Astrocyte of the spinal cord (primary cell): ENCODE measurements around the gene ZER1.
"Not testable (repeated sequence)": the region's sequence is repeated elsewhere in the genome, so short reads cannot be mapped to it uniquely, and the experiment has no call there.

Source experiments
- DNase-seq: peaks from one replicate; pipeline ENCODE4 v3.0.0; 2011; ENCODE audit warnings: low read depth, low spot score
- H3K4me3 ChIP-seq: 2 replicates; pipeline ENCODE4 v1.5.1; 2011; ENCODE audit warnings: low read depth, mild to moderate bottlenecking, low read length, moderate library complexity
- in situ Hi-C: cut with HindIII; loops from 2 replicates; pipeline ENCODE4 v1.10.0; 2017; ENCODE audit warnings: low sequenced_read_pairs
- TF ChIP-seq, protein P1 (sequence below): IDR thresholded peaks from 2 replicates; pipeline ENCODE4 v1.5.1; 2012; ENCODE audit warnings: low read depth, mild to moderate bottlenecking, low read length, inconsistent platforms

The ZER1 gene

DNA sequence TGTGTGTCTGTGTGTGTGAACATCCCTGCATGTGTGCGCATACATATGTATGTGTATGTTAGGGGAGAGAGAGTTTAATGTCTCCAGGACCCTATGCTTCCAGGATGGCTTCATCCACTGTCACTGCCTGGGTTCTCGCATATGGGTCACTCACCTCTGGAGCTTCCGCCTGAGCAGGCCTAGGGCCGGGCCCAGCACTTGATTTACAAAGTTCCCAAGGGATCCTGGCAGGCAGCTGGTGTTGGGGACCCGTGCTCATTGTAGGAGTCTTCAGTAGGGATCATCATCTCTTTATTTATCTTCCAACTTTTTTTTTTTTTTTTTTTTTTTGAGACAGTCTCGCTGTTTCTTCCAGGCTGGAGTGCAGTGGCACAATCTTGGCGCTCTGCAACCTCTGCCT, 28.3 kb upstream of the ZER1 start:
- no peak for DNase-seq
- in situ Hi-C loops = no loop called here
- TF ChIP-seq, protein P1, sequence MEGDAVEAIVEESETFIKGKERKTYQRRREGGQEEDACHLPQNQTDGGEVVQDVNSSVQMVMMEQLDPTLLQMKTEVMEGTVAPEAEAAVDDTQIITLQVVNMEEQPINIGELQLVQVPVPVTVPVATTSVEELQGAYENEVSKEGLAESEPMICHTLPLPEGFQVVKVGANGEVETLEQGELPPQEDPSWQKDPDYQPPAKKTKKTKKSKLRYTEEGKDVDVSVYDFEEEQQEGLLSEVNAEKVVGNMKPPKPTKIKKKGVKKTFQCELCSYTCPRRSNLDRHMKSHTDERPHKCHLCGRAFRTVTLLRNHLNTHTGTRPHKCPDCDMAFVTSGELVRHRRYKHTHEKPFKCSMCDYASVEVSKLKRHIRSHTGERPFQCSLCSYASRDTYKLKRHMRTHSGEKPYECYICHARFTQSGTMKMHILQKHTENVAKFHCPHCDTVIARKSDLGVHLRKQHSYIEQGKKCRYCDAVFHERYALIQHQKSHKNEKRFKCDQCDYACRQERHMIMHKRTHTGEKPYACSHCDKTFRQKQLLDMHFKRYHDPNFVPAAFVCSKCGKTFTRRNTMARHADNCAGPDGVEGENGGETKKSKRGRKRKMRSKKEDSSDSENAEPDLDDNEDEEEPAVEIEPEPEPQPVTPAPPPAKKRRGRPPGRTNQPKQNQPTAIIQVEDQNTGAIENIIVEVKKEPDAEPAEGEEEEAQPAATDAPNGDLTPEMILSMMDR = no peak
- H3K4me3 ChIP-seq = no peak overlapping the region

DNA sequence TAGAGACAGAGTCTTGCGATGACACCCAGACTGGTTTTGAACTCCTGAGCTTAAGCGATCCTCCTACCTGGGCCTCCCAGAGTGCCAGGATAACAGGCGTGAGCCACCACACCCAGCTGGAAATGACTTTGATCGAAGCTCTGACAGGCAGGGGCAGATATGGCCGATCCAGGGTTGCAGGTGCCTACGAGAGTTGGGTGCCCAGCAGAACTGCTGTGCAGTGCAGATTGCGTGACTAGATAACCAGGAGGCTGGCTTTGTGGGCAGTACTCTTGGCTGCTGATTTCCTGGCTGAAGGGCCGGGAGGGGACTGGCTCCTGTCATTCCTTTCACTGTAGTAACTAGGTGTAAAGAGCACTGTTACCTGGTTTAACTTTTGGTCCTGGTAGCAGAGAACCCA, 27.2 kb upstream of the ZER1 start:
- in situ Hi-C loops = no loop called here
- no peak overlapping the region for H3K4me3 ChIP-seq
- TF ChIP-seq, protein P1 = no peak
- no peak for DNase-seq

DNA sequence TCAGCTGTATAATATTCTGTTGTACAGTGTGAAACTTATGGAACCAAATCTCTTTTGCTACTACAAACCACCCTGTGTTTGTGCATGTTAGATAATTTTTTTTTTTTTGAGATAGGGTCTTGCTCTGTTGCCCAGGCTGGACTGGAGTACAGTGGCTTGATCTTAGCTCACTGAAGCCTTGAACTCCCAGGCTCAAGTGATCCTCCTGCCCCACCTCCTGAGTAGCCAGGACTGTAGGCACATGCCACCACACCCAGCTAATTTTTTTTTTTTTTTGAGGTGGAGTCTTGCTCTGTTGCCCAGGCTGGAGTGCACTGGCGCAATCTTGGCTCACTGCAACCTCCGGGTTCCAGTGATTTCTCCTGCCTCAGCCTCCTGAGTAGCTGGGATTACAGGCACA, 23.2 kb upstream of the ZER1 start:
- H3K4me3 ChIP-seq, in situ Hi-C loops, DNase-seq: not testable (repeated sequence)

DNA sequence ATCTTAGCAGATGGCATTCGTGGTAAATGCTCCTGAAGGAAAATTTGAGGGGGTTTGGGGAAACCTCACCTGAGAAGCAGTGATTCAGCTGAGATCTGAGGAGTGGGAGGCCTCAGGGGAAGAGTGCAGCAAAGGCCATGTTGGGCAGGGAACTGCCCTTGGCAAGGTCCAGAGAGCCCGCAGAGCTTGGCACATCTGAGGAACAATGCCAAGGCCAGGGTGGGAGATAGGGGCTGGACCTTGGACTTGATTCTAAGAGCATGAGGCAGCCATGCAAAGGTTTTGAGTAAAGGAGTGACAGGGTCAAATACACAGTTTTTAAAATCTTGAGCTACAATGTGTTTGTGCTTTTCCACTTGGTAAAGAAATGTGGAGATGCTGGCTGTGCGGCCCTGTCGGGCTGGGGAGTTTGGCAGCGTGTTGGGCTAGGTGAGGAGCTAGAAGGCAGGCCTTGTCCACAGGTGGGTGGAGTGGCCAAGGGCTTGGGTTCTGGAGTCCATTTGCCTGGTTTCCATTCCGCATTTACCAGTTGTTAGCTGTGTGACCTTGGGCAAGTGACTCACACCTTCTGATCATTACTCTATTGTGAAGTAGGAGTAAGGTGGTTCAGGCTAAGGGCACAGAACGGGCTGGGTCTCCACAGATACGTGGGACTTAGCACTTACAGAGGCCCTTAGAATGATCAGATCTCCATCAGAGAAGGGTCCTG, 21.4 kb upstream of the ZER1 start:
- TF ChIP-seq, protein P1 = no peak
- in situ Hi-C loops = no loop called here
- DNase-seq = no peak
- H3K4me3 ChIP-seq = no peak overlapping the region

DNA sequence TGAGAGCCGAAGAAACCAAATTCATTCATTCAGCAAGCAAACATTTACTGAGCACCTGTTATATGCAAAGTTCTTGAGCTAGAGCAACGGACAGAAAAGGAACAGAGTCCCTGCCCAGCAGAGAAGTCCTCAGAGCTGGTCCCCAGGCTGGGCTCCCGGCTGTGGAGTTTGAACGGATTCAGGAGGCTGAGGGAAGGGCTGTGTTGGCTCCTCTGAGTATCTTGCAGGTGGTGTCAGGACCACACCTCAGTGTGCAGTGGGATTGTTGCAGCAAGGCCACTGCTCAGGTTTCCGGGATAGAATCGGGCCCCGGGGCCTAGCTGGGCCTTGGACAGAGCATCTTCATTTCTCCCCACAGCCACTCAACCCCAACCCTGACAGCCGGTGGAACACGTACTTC, 20.4 kb upstream of the ZER1 start:
- TF ChIP-seq, protein P1 = no peak
- in situ Hi-C loops = no loop called here
- no peak for DNase-seq
- no peak overlapping the region for H3K4me3 ChIP-seq

DNA sequence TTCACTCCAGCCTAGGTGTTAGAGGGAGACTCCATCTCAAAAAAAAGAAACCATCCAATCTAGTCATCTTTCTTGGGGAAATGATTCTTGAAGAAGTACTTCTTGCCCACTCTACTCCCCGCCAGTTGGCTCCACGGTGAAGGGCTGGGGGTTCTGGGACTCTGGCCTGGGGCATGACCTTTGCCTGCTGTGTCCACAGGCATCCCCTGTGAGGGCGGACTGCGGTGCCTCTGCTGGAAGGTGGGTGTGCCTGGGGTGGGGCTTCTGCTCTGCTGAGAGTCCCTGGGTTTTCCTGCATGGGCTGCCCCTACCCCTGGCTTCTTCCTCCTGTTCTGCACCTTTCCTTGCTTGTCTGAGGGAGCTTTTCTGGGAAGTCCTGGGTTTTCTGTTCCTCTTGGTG, 18.8 kb upstream of the ZER1 start:
- TF ChIP-seq, protein P1 = no peak
- in situ Hi-C loops = no loop called here
- no peak for DNase-seq
- H3K4me3 ChIP-seq = no peak overlapping the region

DNA sequence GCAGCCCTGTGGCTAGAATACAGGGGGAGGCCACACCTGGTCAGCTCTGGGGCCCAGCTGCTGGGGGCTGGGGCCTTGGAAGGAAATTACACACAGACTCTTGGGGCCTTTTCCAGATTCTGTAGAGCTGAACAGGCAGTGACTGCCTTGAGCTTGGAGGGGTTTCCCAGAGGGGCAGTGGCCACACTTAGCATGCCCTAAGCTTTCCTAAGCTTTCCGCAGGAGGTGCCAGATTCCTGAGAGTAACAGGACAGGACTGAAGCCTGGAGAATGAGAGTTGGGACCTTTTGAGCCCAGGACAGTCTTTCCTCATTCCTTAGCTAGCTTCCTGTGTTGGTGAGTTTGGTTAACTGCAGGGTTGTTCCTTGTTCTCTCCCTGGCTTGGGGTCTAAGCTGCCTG, 16.7 kb upstream of the ZER1 start:
- TF ChIP-seq, protein P1 = no peak
- peak overlapping the region; percentile 91 for H3K4me3 ChIP-seq
- DNase-seq = no peak
- in situ Hi-C loops = no loop called here
